Measurements from ENCODE around the gene OR6T1.

Gene OR6T1

DNA sequence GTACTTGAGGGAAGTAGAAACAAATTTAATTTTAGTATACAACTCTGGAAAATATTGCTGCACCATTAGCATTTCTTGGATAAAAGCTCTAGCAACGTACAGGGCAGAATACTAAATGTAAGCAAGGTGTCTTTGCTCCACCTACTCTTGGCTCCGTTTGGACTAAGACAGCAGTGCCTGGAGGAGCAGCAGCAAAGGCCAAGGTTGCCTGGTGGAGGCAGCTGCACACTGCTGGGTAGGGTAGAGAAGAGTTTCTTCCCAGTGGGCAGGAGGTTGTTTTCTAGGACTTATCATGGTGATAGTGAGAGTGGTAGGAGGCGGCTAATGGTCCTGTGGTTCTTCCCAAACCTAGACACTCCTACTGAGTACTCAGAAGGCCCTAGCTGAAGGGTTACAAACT, 43.8 kb downstream of the OR6T1 start:
- Mint-ChIP-seq H3K9me3 (no peaks in the 10 kb centered on the region), H3K4me1 (ENCODE audit: low read depth) (no peaks in the 10 kb centered on the region), H3K27me3 (no peaks in the 10 kb centered on the region), H3K27ac (no peak overlapping the region), H3K4me3 (no peak overlapping the region), H3K36me3 (ENCODE audit: low read depth) (no peaks in the 10 kb centered on the region)

All from stimulated activated naive CD8-positive, alpha-beta T cell treated with anti-CD3 and anti-CD28 coated beads, Interleukin-15, Interleukin-2, amounts not matched to agents 100 ng/mL and 50 ng/mL, for 24 hours (primary cell).